GM18502 (cell line): ENCODE measurements around the gene HSD17B3.
A peak's percentile ranks its signal among the peaks of the same experiment; 100 is the strongest.
"Not testable (repeated sequence)": the region's sequence is repeated elsewhere in the genome, so short reads cannot be mapped to it uniquely, and the experiment has no call there.

Experiments
- ATAC-seq: cut with Tn5 transposase; IDR thresholded peaks from one replicate; pipeline ENCODE4 v1.9.1; 2021; ENCODE audit warnings: mild to moderate bottlenecking; ENCODE audit not compliant: unreplicated experiment, poor library complexity

Gene HSD17B3

GRCh38 chr9:96241391-96241809 lies 60.6 kb downstream of the HSD17B3 start:
- no peak for ATAC-seq

DNA sequence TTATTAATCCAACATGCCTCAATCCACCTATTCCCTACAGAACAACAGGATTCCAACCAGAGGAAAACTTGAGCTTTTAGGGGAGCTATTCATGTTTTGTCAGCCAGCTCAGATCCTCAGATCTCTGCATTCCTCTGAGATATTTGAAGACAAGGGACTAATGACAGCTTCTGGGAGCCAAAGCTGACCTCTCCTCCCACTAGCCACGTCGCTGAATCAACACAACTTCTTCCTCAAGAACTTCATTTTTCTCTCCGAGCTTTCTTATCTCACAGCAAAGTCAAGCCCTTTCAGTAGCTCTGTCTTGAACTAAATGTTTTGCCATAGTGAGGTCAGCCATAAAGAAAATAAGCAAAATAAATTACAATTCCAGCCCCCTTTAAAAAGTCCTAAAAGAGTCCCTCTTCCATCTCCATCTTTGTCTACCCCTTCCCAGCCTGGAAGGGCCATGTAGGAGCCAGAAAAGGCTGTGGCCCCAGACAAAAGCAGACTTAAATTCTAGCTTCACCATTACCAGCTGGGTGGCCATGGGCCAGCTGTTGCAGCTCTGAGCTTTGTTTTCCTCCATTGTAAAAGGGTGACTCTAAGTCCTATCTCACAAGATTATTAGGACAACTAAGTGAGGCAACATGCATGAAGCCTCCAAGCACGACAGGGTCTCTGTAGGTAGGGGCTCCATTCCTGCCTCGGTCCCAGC lies 65.0 kb downstream of the HSD17B3 start:
- no peak for ATAC-seq

DNA sequence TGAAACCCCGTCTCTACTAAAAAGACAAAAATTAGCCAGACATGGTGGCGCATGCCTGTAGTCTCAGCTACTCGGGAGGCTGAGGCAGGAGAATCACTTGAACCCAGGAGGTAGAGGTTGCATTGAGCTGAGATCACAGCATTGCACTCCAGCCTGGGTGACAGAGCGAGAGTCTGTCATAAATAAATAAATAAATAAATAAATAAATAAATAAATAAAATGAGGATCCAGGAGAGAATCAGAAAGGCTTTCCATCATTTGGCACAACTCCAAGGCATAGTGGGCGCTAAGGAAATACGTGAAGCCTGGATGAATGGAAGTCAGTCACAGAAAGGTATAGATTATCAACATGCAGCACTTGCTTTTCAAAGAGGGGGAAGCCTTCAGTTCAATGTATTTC lies 65.6 kb downstream of the HSD17B3 start:
- ATAC-seq, result not testable (repeated sequence)

- ATAC-seq, result no peak
Observed at GRCh38 chr9:96232539-96233241, 69.3 kb downstream of the HSD17B3 start.

- no peak for ATAC-seq
Observed at GRCh38 chr9:96232164-96232538, 69.8 kb downstream of the HSD17B3 start.

DNA sequence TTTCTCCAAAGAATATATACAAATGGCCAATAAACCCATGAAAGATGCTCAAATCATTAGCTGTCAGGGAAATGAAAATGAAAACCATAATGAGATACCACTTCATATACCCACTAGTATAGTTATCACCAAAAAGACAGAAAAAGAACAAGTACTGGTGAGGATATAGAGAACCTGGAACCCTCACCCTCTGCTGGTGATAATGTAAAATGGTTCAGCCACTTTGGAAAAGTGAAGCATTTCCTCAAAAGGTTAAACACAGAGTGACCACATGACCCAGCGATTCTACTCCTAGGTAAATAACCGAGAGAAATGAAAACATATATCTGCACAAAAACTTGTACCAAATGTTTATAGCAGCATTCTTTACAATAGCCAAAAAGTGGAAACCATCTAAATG lies 72.0 kb downstream of the HSD17B3 start:
- ATAC-seq, result no peak

- ATAC-seq, result no peak
Observed at GRCh38 chr9:96222132-96222531, 79.8 kb downstream of the HSD17B3 start.

- no peak for ATAC-seq
Observed at GRCh38 chr9:96219900-96220257, 82.1 kb downstream of the HSD17B3 start.

DNA sequence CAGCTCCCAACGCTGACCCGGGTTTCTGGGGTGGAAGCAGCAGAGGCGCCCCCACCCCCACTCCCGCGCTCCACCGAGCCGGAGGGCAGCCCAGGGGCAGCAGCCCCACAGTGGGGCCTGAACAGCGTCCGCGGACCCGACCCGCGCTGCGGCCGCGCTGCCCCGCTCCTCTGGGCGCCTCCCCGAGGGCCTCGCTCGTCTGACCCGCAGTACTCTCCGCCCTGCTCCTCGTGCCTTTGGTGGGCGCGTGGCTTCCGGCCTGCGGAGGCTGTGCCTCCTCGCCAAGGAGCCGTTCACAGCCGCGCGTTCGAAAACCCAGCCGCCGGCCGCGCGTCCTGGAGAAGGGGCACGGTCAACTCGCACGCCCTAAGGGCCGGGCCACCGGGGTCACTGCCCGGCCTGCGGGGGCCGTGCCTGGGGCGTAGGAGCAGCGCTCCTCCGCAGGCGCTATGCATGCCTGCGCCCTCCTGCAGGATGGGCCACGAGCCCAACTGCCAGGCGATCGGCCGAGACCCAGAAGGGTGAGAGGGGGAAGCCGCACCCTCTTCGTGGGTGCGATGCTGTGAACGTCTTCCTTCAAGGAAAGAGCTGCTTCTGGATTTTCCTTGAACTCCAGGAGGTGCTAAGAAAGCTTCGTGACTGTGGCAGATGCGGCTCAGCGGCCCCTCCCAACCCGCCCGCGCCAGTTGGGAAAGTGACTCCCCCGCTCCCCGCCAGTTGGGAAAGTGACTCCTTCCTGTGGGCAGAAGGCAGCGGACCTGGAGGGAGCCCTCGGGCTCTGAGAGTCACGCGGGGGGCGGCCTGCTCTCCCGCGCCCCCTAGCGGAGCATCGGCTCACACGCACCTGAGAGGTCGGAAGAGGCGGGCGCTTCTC lies 82.7 kb downstream of the HSD17B3 start:
- ATAC-seq, result no peak

DNA sequence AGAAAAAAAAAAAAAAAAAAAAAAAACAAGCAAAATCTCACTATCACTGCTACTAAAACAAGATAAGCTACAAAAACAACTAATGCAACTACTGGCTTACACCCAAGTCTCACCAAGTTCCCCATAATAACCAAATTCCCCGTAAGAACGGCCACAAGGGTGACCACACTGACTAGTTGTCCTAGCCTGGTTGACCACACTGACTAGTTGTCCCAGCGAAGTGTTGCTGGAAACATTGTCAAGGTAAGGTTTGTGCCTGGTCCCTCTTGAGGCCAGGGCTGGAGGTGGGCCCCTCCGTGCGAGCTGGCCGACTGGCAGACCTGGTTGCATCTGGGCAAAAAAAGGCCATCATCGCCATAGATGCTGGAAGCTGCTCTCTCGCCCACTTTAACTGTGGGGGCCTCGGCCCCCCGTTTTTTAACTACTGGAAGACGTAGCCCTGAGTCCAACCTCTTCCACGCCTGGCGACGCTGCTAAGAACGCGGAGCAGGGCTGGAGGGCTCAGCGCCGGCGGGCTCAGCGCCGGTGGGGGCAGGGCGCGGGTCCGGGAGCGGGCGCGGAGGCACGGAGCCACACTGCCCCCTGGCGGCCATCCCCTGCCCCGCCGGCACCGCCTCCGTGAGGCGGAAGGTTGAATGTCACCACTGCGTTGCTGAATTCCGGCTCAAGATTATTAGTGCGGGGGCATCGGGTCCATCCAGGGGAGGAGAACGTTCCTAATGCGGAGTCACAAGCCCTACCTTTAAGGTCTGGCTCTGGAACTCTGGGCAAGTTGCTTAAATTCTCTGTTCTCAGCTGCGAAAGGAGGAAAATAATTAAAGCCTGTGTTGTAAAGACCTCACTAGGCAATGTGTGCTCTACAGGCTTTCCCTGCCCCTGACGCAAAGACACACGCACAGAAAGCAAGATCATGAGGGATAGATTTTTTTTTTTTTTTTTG lies 84.0 kb downstream of the HSD17B3 start:
- ATAC-seq, result peak; percentile 78

DNA sequence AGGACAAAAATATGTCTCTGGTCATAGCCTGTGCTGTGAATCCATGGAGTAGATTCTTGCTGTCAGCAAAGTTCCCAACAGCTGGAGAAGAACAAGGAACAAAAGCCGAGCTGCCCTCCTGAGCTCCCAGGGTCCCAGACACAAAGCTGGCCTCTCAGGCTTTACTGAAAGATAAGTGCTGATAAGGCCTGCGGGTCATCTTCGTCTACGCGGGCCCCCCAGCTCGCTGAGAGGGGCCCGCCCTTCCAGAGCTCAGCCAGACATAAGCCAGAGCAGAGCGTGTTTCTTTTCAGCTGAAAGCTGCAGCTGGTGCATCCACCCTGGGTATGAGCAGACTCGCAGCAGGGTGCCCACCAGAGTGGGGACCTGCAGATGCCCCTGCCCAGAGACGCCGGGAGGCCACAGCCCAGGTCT lies 84.7 kb downstream of the HSD17B3 start:
- ATAC-seq, result no peak

- no peak for ATAC-seq
Observed at GRCh38 chr9:96216583-96216982, 85.4 kb downstream of the HSD17B3 start.

DNA sequence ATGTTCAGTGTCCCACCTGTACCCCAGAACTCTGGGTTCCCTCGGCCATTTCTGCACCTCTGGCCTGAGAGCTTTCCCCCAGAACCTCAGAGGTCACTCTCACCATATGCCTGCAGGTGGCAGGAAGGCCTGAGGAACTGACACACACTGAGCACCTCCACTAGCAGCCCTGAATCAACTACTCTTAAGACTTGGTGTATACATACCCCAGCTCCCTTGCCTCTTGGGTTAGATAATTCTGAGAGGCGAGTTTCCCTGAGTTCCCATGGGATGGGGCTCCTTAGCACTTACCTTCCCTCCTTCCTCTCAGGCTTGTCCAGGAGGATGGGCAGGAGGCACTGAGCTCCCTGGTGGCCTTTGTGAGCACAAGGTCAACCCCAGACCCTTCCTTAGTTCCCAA lies 86.1 kb downstream of the HSD17B3 start:
- no peak for ATAC-seq

- ATAC-seq, result no peak
Observed at GRCh38 chr9:96214635-96215034, 87.3 kb downstream of the HSD17B3 start.

DNA sequence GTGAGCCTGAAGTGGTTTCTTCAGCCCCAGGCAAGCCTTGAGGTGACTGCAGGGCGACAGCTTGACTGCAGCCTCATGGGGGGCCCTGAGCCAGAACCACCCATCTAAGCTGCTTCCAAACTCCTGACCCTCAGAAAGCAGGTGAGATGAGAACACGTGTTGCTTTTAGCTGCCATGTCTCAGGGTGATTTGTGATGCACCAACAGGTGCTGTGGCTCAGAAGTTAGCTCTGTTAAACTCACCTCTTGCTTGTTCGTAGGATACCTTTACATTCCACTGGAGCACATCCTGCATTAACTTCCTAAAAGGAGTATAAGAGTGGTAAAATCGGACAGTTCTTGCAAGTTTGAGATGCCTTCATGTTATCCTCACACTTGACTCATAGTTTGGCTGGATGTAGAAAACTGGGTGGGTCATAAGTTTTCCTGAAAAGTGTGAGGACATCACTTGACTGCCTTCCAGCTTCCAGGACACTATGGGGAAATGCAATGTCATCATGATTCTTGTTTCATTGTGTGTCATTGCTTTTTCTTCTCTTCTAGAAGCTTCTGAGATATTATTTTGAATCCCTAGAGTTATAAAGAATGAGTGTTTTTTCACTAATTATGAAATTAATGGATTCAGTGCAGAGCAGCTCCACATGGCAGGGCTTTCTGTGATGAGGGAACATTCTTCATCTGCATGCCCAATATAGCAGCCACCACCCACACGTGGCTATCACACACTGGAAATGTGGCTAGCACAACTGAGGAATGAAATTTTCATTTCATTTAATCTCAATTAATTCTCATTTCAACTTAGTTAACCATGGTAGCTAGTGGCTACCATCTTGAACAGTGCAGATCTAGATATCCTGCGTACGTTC lies 92.3 kb downstream of the HSD17B3 start:
- no peak for ATAC-seq

DNA sequence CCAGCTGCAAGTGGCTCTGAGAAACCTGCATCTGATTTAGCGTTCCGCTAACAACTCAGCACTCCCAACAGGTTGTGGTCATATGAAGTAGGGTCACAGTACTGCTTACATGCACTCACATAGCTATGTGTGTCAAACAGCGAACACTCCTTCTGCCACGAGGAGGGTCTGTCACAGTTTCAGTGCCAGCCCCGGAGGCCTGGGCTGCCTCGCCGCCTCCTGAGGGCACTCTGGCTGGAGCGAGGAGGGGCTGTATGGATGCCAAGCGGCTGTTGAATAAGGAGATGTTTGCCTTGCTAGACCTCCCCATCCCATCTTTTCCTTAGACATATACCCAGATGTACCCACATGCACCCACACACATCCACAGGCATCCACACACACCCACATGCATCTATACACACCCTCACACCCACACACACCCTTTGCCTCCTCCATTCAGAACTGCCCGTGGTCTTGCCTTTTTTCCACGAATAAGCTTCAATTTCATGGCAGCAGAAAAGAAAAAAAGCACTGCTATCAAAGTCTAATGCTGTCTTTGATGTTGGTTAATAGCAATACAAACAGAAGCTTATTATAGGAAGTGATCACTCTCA lies 95.7 kb downstream of the HSD17B3 start:
- no peak for ATAC-seq

DNA sequence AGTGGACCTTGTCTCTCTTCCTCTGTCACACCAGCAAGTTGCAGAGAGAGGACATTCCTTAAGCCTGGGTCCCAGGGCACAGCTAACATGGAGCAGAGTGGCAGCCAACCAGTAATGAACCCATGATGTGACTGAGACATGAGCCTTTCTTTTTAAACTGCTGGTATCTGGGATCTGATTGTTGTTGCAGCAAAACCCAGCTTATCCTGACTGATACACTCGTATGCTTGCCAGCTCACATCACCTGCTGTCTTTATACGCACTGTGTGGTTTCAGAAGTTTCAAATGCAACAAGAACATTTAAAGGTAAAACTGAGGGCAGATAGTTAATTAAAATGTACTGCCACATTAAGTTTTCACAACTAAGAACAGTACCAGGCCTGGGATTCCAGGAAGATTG lies 97.1 kb downstream of the HSD17B3 start:
- ATAC-seq, result no peak

DNA sequence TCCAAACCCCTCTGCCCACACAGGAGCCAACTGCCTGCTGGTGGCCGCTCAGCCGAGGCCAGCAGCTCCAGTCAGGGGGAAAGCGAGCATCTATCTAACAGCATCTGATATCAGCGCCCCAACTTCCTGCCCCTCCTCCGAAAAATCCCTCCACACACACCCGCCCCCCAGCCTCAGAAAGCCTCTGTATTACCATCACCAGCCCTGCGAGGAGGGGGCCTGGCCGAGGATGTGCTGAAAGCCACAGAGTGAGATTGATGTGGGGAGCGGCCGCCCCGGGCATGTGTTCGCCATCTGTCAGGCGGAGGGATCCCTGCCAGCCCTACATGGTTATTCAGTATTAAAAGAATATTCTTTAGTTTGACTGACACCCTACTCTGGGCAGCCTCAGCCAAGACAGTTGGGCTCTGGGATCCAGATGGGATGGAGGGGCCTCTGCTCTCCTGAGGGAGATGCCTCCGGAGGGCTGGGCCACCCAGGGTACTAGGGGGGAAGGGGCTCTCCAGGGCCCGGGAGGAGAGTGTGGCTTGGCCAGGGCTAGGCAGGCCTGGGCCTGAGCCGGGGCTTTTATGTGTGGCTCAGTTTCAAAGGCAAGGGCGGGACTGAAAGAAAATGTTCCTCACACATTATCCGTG lies 98.0 kb downstream of the HSD17B3 start:
- ATAC-seq, result no peak
